ENCODE data around the gene PRELP. TPM values are rescaled to one million over a fixed set of nuclear protein-coding genes. Genes with fewer than 3 reads are reported as not detected.

Gene PRELP
- total RNA-seq, 1 experiment from 2014 or later: 0.07 TPM

GRCh38 chr1:203450479-203451149 lies 25.0 kb upstream of the PRELP start:
- Histone ChIP-seq H3K79me1 (ENCODE audit: insufficient read depth, low read depth, low read length, poor library complexity, severe bottlenecking) (no peaks in the 10 kb centered on the region), H4K20me1 (ENCODE audit: control insufficient read depth, insufficient read depth, insufficient read length) (no peaks in the 10 kb centered on the region), H4K8ac (replicated peaks; ENCODE audit: insufficient read length, low read depth, low read length) (no peak overlapping the region), H3K4me2 (ENCODE audit: insufficient read depth, insufficient read length, low read length) (no peak overlapping the region), H4K5ac (ENCODE audit: insufficient read length, low read depth, low read length) (no peak overlapping the region), H4K91ac (ENCODE audit: insufficient read length, low read depth, low read length) (no peak overlapping the region), H2BK5ac (ENCODE audit: insufficient read length, low read length) (no peak overlapping the region), H3K56ac (ENCODE audit: insufficient read length, low read depth, low read length) (no peak overlapping the region), H3K9ac (ENCODE audit: extremely low read depth, insufficient read length, low read length) (no peak overlapping the region), H3T11ph (ENCODE audit: low read length) (no peak overlapping the region), H3K23ac (ENCODE audit: insufficient read length, low read depth, low read length) (no peak overlapping the region), H2AFZ (ENCODE audit: low read length) (no peak overlapping the region), H3K27ac (ENCODE audit: insufficient read length, low read depth, low read length) (no peak overlapping the region), H3K27me3 (ENCODE audit: insufficient read depth, low read length) (no peaks in the 10 kb centered on the region), H2BK120ac (ENCODE audit: low read depth, low read length, poor library complexity, severe bottlenecking) (no peak overlapping the region), H3K23me2 (ENCODE audit: insufficient read length, low read depth, low read length, poor library complexity, severe bottlenecking) (no peaks in the 10 kb centered on the region), H3K4ac (ENCODE audit: low read depth, low read length) (no peak overlapping the region), H2AK5ac (ENCODE audit: insufficient read length, low read length) (no peak overlapping the region), H3K9me3 (ENCODE audit: control insufficient read depth, low read depth, low read length) (no peaks in the 10 kb centered on the region), H3K4me1 (ENCODE audit: insufficient read depth, low read length) (no peaks in the 10 kb centered on the region), H3K18ac (ENCODE audit: insufficient read length, low read depth, low read length) (no peak overlapping the region), H3K79me2 (ENCODE audit: insufficient read depth, low read length) (no peaks in the 10 kb centered on the region), H2BK15ac (ENCODE audit: low read depth, low read length) (no peak overlapping the region), H2BK20ac (ENCODE audit: low read depth, low read length, poor library complexity, severe bottlenecking) (no peak overlapping the region), H2BK12ac (ENCODE audit: insufficient read length, low read depth, low read length) (no peak overlapping the region), H3K14ac (ENCODE audit: insufficient read depth, low read length) (no peak overlapping the region)
- H3K27me3 Mint-ChIP-seq (ENCODE audit: low read depth): peaks cover 3% of the 10 kb centered on the region
- whole genome bisulfite sequencing (ENCODE audit: extremely low coverage, insufficient read length, low lambda C conversion rate): no CpG with 5 or more reads among the region's 17 CpGs
- H3K27ac Mint-ChIP-seq: no peak overlapping the region; a peak in 1 of 7 replicates
- DNase-seq: peak; percentile 67
- H3K4me3 Mint-ChIP-seq: no peak overlapping the region
- TF ChIP-seq CTCF (conservative IDR thresholded peaks at IDR 0.05): peak; percentile 53; the same call in 2 of the 3 replicates
- H3K9me3 Mint-ChIP-seq: peaks cover under 1 to 3% of the 10 kb centered on the region in 2 experiments; a peak in 2 of 5 replicates
- peaks cover 0 to 2% (median 0%) of the 10 kb centered on the region in 3 experiments; a peak in 1 of 7 replicates for H3K36me3 Mint-ChIP-seq (ENCODE audit: insufficient read depth in 1 of 3, low read depth in 3 of 3)
- H3K4me1 Mint-ChIP-seq: peaks cover 19 to 20% of the 10 kb centered on the region in 2 experiments

All from H9 (cell line).